HG03460 (cell line): ENCODE measurements around the gene CALU.

Experiments
- ATAC-seq: cut with Tn5 transposase; IDR thresholded peaks from one replicate; pipeline ENCODE4 v1.9.1; 2021; ENCODE audit not compliant: unreplicated experiment

Gene CALU

DNA sequence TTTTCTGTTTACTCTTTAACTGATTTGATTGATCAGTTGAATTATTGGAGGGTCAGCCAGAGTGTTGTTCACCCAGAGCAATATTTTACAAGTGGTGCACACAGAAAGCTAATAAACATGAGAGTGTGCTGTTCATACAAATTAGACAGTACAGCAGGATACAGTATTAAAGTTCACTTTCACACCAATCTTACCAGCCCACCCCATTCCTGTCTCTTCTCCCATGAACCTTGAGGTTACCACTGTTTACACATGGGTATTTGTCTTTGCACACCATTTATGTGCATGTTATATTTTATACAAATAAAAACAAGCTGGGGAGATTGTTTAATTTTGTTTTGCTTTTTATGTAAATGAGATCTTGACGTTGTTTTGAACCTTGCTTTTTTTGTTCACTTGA lies 6.5 kb downstream of the CALU start:
- ATAC-seq = no peak

DNA sequence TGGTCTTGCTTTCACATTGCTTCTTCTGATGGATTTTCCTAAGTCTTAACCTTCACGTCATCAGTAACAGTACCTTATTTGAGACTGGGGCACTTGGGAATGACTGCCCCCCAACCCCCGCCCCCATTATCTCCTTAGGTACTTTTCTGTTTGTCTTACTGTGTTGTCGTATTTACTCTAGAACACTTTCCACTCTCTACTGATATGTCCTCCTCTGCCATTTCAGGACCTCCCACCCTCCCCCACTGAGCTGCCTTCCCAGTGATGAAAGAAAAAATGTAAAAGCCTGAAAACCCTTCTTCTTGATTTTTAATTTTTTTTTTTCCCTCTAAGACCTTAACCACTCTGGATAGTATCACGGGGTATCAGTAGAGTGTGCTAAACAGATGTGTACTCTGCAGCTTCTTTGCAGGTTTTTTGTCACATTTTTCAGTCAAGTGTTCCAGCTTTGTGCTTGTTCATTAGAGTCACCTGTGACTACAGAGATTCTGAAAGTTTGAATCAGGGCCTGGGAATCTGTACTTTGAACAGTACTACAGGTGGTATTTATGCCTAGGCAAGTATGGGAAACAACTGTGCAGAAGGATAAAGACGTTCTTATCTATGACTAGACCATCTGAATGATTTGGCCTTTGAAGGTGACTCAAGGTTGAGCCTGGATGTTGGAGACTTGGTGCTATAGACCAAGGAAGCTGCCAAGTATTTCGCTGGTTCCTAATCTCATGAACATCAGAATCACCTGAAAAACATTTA lies 8.3 kb downstream of the CALU start:
- ATAC-seq = no peak

DNA sequence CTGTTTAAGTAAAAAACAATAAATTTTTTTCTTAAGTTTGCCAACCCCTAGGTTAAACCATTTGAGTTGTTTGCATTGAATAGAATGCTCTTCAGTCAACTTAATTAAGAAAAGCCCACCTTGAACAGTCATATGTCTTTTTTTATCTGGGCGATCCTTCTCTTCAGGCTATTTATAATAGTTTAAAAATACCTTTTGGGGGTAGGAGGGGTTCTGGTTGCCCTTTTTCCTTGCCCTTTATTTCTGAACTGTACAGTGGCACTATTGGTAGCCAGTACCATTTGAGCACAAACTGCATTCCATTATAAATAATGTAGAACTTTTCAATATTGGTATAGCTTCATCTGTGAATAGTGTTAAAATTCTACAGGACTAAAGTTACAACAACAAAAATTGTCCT lies 13.1 kb downstream of the CALU start:
- ATAC-seq = no peak

DNA sequence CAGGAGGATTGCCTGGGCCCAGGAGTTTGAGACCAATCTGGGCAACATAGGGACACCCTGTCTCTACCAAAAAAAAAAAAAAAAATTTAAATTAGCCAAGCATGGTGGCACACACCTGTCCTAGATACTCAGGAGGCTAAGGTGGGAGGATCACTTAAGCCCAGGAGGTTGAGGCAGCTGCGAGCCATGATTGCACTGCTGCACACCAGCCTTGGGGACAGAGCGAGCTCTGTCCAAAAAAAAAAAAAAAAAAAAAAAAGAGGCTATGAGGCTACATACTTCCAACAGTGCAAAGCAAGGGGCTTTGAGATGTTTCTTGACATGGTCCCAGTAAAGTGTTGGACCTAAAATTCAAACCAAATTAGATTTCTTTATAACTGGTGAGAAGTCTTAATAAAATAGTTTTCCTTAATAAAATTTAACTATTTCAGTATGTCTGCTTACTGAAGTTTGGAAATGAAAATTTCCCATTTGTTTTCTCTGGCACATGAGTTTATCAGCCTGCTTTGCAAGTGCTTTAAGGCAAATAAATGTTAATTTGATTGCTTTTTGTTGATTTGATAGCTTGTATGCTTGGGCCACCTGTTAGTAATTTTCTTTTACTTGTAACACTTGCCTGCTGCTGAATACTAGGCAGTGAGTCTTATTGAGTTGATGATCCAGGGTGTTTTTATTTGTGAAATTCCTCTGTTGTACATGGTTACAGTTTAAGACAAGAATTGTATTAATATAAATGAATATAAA lies 16.1 kb downstream of the CALU start:
- ATAC-seq = no peak

DNA sequence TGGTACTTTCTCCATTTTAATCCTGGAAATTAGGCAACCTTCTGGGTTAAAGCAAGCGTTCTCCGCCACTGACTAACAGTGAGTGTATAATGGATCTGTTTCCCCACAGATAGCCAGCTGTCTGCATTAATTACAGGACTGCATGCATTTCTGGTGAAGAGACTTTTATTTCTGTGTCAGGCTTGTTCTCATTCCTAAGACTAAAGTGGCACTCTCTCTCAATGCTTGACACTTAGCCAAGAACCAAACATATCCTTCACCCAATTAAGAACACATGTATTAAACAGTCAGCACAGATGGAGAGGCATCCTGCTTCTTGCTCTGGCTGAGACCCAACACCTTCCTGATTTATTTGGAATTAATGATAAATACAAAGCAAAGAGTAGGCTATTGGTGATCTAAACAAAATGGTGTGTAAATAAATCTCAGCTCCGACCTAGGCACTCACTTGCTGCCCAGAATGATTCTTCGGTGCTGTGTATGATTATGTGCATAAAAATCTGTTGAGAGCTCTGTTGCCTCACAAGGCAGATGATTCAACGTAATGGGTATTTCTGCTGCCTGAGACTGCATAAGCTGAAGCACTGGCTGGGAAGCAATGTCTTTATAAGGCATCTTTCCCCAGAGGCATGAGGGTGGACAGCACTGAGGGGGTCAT lies 16.8 kb downstream of the CALU start:
- ATAC-seq = no peak

DNA sequence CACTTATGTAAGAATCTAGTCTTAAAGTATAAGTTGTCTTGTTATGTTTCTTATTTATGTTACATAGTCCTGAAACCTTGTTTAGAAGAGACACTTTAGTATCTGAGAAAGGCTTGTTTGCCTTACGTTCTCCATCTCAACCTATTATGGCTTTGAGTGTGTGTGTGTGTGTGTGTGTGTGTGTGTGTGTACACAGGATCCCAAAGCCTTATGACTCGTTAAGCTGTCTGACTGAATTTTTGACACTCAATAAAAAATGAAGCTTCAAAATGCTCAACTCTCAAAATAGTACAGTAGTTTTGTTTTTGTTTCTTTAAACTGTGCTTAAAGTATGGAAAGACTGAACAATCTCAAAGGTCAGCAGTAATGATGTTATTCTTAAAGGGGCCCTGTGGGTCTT lies 18.0 kb downstream of the CALU start:
- ATAC-seq = no peak

DNA sequence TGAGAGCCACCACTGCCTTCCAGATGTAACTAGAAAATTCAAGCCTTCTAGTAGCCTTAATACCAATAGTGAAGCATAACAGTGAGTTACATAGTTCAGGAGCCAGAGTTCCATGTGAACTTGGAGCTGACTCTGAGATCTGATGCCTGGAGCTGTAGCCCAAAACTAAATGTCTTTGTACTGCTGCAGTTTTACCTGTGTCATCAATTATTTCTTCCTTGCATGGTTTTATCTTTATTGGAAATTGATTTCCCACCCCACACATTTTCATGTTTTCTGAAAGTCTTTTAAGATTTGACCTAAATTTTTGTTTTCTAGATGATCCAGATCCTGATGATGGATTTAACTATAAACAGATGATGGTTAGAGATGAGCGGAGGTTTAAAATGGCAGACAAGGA lies 19.4 kb downstream of the CALU start:
- no peak for ATAC-seq

DNA sequence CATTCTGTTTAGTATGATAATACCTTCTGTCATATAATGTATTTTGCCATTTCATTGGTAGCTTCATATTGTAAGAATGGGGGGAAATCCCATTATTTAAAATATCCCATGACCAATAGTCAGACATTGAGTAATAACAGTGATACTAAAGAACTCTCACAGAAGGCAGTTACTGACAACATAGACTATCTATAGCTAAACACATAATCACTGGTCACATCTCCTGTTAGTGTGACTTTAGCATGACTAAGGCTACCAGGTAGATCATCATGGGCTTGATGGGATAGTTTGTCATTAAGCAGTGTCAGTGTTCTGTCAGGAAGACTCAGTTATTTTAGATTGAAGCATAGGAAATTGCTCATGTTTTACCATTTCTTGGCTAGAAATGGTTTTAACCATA lies 20.1 kb downstream of the CALU start:
- no peak for ATAC-seq

DNA sequence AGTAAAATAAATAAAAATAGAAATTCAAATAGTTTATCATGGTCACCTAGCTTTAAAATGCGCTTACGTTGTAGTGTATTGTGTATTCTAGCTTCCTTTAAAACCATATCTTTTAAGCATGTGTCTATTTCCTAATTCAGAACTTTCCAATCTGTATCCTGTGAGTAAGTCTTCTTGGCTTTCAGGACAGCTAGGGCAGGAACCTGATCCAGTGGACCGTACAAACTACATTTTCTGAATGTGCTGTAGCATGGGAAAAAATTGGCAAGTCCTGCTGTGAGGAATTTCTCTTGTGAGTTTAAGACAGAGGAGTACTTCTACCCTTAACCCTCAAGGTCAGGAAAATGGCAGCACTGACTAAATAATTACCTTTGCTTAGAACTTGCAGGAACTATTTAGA lies 24.4 kb downstream of the CALU start:
- ATAC-seq = no peak

DNA sequence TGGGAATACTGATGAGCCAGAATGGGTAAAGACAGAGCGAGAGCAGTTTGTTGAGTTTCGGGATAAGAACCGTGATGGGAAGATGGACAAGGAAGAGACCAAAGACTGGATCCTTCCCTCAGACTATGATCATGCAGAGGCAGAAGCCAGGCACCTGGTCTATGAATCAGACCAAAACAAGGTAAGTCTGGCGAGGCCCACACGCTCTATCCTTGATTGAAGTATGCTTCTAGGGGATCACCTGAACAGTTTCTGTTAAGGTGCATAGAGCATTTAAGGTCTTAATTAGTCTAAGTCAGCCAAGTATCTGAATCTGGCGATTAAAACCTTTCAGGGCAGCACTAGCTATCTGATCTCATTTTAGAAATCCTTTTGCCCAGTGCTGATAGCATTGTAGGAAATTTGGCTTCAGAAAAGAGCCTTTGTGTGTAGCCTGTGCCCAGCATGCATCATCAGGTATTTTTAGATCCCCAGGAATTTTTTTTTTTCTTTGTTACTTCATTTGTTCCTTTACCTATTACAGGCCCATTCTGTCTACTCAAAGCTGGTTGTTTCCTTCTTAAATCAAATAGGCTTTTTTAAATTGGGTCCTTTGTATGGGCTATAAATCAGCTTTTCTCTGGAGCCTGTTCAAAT lies 28.4 kb downstream of the CALU start:
- ATAC-seq = no peak

DNA sequence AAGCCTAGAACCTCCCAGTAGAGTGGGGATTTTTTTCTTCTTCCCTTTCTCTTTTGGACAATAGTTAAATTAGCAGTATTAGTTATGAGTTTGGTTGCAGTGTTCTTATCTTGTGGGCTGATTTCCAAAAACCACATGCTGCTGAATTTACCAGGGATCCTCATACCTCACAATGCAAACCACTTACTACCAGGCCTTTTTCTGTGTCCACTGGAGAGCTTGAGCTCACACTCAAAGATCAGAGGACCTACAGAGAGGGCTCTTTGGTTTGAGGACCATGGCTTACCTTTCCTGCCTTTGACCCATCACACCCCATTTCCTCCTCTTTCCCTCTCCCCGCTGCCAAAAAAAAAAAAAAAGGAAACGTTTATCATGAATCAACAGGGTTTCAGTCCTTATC lies 31.1 kb downstream of the CALU start:
- no peak for ATAC-seq

DNA sequence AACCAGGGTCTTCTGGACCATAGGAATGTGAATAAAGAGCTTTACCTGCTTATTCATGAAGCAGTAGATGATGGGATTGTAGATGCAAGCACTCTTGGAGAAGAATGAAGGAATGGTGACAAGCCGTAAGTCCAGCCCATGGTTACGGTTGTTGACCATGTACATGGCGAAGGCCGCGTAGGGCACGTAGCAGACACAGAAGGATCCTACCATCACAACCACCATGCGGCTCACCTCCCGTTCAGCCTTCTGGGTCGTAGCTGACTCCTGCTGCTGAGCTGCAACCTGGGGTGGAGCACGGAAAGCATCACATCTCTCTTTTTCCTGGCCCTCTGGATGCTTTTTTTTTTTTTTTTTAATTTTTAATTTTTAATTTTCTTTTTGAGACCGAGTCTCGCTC lies 34.4 kb downstream of the CALU start:
- no peak for ATAC-seq

DNA sequence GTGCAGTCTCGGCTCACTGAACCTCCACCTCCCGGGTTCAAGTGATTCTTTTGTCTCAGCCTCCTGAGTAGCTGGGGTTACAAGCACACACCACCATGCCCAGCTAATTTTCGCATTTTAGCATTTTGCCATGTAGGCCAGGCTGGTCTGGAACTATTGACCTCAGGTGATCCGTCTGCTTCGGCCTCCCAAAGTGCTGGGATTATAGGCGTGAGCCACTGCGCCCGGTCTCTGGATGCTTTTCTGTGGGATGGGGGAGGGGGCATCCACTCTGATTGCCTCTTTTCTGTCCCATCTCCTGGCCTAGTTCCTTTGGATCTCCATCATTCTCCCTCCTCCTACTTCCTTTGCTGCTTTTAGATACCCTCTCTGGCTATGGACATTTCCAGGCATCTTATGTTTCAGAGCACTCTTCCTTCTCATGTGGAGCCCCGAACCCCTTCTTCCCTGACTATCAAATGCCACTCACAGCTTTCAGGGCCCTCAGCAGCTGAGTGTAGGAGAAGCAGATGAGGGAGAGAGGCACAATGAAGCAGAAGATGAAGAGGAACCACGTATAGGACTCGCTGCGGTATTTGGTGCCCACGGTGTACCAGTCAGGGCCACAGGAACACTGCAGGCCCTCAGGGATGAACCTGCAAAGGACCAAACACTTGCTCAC lies 35.0 kb downstream of the CALU start:
- no peak for ATAC-seq

DNA sequence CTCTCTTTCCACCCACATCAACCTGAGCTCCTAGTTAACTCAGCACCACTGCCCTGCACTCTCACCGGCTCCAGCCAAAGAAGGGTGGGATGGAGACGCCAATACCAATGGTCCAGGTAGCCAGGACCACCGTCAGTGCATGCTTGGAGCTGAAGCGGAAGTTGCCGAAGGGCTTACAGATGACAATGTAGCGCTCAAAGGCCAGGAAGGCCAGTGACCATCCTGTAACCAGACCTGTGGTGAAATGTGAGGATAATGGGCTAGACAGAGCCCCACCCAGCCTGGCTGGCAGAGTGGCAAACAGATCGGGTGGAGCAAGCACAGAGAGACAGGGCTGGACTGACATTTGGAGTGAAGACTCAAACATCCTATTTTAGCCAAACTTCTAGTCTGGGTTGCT lies 35.8 kb downstream of the CALU start:
- no peak for ATAC-seq

DNA sequence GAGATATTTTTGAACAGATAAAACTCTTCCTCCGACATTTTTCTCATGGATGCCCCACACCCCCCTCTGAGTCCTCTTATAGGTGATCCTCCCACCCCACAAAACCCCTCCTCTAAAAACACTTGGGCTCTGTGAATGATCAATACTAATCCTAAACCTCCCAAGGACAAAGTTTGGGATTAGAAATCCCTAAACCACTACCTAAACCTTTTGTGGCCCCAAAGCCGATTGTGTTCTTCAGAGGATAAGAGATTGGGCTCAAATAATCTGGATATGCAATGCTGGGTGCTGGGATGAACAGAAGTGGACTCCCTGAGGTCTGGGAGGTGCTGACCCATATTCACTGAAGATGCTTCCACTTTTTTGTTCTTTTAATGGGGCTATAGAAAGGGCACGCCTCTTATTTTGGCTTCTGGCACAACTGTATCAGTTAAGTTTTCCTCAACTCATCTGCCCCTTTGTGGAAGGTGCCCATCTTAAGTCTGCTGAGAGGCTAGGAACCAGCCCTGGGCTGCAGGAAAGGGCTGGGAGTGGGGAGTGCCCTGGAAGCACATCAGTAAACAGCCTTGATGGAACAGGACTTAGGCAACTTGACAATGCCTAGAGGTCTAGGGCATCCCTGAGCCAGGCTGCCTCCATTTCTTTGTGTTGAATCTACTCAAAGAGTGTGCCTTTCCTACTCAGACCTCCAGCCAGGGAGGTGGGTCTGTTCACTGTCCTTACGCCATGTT lies 36.8 kb downstream of the CALU start, which contains the start of gene OPN1SW:
Gene OPN1SW (minus strand): TSS at position 51 of the 731 bp plus-strand sequence. CDS start 13 bp downstream, at position 38.
- ATAC-seq = no peak

DNA sequence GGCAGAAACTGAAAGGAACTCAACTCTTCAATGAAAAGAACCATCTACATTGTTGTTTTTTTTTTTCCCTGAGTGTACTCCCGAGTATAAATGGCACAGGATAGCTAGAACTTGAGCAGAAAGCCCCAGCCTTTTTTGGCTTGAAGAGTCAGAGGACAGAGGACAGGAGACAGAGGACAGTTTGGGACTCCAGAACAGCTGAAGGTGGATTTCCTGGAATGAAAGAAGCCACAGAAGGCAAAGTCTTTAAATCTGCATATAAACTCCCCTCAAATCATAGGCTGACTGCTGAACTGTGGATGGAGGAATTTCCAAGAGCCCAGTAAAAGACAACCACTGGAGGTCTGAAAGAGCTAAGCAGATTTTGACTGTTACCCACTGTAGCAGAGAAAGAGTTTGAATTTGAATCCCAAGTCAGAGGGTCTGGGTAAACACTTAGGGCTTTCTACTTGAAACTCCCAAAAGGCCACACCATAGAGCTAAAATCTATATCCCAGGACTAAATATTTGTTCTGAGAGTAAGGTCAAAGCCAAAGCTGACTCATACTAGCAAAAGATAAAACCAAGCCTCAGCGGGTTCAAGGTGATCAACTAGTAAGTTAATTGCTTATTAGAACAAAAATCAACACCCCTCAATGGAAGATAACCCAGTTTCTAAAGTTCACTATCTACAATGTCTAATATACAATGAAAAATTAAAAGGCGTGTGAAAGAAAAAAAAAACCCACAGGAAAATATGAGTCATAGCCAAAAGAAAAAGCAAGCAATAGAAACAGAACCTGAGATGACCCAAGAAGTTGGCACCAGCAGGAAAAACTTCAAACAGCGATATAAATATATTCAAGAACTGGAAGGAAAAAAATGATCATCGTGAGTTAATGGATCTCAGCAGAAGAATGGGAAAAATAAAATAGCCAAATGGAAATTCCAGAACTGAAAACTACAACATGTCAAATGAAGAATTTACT lies 38.3 kb downstream of the CALU start:
- no peak for ATAC-seq

DNA sequence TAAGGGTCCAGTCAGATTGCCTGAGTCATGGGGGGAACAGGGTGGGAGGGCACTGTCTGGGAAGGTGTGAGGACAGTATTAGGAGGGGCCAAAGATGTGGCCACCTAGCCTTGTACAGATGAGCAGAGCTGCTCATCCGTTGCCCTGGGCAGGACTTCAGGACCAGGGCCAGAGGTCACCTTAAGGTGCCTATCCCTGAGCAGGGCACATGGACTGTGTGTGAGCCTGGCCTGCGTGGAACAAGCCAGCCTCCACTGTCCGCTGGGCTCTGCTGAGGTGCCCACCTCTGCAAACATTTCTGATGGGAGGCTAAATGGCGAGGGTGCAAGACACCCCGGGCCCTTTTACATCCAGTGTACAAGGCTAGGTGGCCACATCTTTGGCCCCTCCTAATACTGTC lies 39.8 kb downstream of the CALU start:
- no peak for ATAC-seq

DNA sequence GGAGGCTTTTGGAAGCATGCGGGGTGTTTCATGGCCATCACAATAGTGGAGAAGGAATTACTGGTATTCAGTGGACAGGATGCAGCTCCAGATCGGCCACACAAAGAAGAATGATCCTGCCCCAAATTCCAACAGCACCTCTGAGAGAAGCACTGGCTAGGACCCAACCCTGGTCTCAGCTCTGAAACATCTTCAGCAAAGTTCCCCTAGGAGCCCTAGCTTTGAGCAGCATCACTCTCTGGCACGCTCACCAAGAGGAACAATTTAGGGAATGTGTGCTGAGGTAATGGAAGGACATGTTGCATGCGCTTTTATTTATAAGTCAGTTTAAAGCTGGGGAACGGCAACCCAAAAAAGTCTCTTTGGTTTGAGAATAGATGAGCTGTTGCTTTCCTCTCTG lies 42.0 kb downstream of the CALU start:
- ATAC-seq = no peak

DNA sequence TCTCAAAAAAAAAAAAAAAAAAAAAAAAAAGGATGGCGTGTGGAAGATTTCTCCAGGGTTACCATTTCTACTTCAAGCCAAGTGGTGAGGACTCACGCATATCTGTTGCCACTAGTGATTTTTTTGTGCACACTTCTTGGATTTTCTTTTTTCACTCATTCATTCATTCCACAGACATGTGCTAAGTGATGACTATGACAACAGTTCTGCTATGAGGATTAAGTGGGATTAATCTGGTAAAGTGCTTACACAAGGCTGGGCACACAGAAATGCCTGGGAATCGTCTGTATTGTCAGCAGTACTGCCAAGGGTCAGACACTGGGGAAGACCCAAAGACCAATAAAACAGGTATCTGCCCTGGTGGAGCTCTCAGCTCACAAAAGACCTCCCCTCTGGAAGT lies 42.7 kb downstream of the CALU start:
- no peak for ATAC-seq
